D721Med (cell line): Measurements from ENCODE around the gene PLXNB1.

ENCODE experiments used
- DNase-seq: peaks from one replicate; pipeline ENCODE4 v3.0.0; 2011; ENCODE audit warnings: low spot score; ENCODE audit not compliant: insufficient read length
- FAIRE-seq: peaks from 2 replicates; lab custom pipeline; 2011; peaks lifted over from hg19 to GRCh38; lab: Jason Lieb, UNC
- TF ChIP-seq, protein P1 (sequence below): IDR thresholded peaks from 2 replicates; pipeline ENCODE4 v1.5.1; 2012; ENCODE audit warnings: mild to moderate bottlenecking, control low read depth; ENCODE audit not compliant: insufficient read depth; ENCODE audit errors: missing control alignments

Gene PLXNB1

GRCh38 chr3:48460517-48460902, 30.6 kb upstream of the PLXNB1 start:
- DNase-seq (no peak), FAIRE-seq (no peak)
- TF ChIP-seq, protein P1, sequence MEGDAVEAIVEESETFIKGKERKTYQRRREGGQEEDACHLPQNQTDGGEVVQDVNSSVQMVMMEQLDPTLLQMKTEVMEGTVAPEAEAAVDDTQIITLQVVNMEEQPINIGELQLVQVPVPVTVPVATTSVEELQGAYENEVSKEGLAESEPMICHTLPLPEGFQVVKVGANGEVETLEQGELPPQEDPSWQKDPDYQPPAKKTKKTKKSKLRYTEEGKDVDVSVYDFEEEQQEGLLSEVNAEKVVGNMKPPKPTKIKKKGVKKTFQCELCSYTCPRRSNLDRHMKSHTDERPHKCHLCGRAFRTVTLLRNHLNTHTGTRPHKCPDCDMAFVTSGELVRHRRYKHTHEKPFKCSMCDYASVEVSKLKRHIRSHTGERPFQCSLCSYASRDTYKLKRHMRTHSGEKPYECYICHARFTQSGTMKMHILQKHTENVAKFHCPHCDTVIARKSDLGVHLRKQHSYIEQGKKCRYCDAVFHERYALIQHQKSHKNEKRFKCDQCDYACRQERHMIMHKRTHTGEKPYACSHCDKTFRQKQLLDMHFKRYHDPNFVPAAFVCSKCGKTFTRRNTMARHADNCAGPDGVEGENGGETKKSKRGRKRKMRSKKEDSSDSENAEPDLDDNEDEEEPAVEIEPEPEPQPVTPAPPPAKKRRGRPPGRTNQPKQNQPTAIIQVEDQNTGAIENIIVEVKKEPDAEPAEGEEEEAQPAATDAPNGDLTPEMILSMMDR = no peak

GRCh38 chr3:48459773-48460516, 30.1 kb upstream of the PLXNB1 start:
- FAIRE-seq = no peak
- TF ChIP-seq, protein P1 = no peak
- DNase-seq = no peak

GRCh38 chr3:48459331-48459730, 29.4 kb upstream of the PLXNB1 start:
- DNase-seq (no peak), FAIRE-seq (no peak)
- TF ChIP-seq, protein P1 = no peak

GRCh38 chr3:48456456-48456855, 26.6 kb upstream of the PLXNB1 start:
- TF ChIP-seq, protein P1 = no peak
- DNase-seq (no peak), FAIRE-seq (no peak)

DNA sequence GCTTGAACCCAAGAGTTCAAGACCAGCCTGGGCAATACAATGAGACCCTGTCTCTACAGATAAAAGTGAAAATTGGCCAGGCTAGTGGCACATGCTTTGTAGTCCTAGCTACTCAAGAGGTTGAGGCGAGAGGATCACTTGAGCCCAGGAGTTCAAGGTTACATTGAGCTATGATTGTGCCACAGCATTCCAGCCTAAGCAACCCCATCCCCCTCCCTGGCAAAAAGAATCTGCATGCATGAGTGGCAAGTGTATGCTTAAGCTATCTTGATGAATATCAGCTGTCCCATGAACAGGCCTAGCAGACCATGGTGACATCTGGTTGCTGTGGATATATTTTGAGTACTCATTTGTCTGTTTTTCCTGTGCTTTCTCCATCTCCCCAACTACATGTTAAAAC, 21.4 kb upstream of the PLXNB1 start:
- TF ChIP-seq, protein P1 = no peak
- FAIRE-seq = no peak
- no peak for DNase-seq

GRCh38 chr3:48446425-48447193, 16.7 kb upstream of the PLXNB1 start, which contains the start of gene ATRIP:
TSS of gene ATRIP (plus strand) at chr3:48446737. CDS start at chr3:48446846, 109 bp downstream.
- no peak for DNase-seq
- TF ChIP-seq, protein P1 = no peak
- FAIRE-seq = no peak

DNA sequence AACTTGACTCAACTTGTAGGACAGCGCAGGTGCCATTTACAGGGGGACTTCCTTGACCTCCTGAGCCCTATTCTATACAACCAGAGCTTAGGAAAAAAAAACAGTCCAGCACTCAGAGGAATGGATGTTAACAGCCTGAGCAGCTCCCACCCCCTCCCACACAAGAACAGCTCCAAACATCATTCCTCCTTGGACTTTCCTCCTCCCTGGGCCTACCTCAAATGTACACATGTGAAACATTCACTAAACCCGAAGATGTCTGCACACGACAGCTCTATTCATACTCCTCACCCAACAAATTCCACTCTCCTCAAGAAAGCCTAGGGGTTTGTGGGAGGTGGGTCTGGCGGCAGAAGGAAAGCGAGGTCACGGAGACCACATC, 16.1 kb upstream of the PLXNB1 start:
- FAIRE-seq (no peak), DNase-seq (no peak)
- TF ChIP-seq, protein P1 = no peak
